Osteoblast (primary cell): ENCODE measurements around the gene CACNA1I. TPM values are rescaled to one million over a fixed set of nuclear protein-coding genes. Genes with fewer than 3 reads are reported as not detected.

Source experiments
- DNase-seq: peaks from one replicate; pipeline ENCODE4 v3.0.0; 2011; ENCODE audit warnings: low spot score, mixed read lengths; ENCODE audit not compliant: insufficient read length; ENCODE audit errors: missing footprints
- H2AFZ ChIP-seq: 2 replicates; pipeline ENCODE4 v1.6.0; 2011; ENCODE audit warnings: mild to moderate bottlenecking, low read length
- H3K27ac ChIP-seq: 2 replicates; pipeline ENCODE4 v1.5.1; 2011; ENCODE audit warnings: mild to moderate bottlenecking, low read depth, low read length, moderate library complexity
- H3K27me3 ChIP-seq: 2 replicates; pipeline ENCODE4 v1.6.0; 2012; ENCODE audit warnings: mild to moderate bottlenecking, control low read depth, inconsistent platforms, low read length, moderate library complexity; ENCODE audit not compliant: insufficient read depth
- H3K36me3 ChIP-seq: 2 replicates; pipeline ENCODE4 v1.5.1; 2011; ENCODE audit warnings: mild to moderate bottlenecking, low read length, control low read depth, moderate library complexity; ENCODE audit not compliant: insufficient read depth
- H3K4me1 ChIP-seq: 2 replicates; pipeline ENCODE4 v1.5.1; 2011; ENCODE audit warnings: mild to moderate bottlenecking, low read length, control low read depth, moderate library complexity; ENCODE audit not compliant: insufficient read depth
- H3K4me2 ChIP-seq: 2 replicates; pipeline ENCODE4 v1.6.0; 2011; ENCODE audit warnings: mild to moderate bottlenecking, low read length; ENCODE audit not compliant: insufficient read depth
- H3K4me3 ChIP-seq: fragments of 200-600 bp; sonication (generic); 3 replicates; pipeline ENCODE4 v1.5.1; 2012; ENCODE audit warnings: mild to moderate bottlenecking, low read length, inconsistent platforms; ENCODE audit not compliant: insufficient read depth
- H3K79me2 ChIP-seq: 2 replicates; pipeline ENCODE4 v1.6.0; 2012; ENCODE audit warnings: mild to moderate bottlenecking, low read length, control low read depth, inconsistent platforms; ENCODE audit not compliant: insufficient read depth
- H3K9me3 ChIP-seq: 2 replicates; pipeline ENCODE4 v1.5.1; 2011; ENCODE audit warnings: low read depth, low read length, control low read depth
- H4K20me1 ChIP-seq: 2 replicates; pipeline ENCODE4 v1.6.0; 2012; ENCODE audit warnings: mild to moderate bottlenecking, low read length, control low read depth; ENCODE audit not compliant: insufficient read depth
- total RNA-seq: library from RNA; depleted of rRNA; stranded (reverse); fragments of >200 nt; gene quantifications from 2 replicates; pipeline ENCODE4 v1.2.3, GENCODE V29; 2012
- TF ChIP-seq, protein P1 (sequence below): IDR thresholded peaks from 2 replicates; pipeline ENCODE4 v1.5.1; 2011; ENCODE audit warnings: mild to moderate bottlenecking, low read depth, low read length, moderate library complexity; ENCODE audit errors: extremely low read depth

The CACNA1I gene
- total RNA-seq, 1 donor, result under 0.01 TPM

DNA sequence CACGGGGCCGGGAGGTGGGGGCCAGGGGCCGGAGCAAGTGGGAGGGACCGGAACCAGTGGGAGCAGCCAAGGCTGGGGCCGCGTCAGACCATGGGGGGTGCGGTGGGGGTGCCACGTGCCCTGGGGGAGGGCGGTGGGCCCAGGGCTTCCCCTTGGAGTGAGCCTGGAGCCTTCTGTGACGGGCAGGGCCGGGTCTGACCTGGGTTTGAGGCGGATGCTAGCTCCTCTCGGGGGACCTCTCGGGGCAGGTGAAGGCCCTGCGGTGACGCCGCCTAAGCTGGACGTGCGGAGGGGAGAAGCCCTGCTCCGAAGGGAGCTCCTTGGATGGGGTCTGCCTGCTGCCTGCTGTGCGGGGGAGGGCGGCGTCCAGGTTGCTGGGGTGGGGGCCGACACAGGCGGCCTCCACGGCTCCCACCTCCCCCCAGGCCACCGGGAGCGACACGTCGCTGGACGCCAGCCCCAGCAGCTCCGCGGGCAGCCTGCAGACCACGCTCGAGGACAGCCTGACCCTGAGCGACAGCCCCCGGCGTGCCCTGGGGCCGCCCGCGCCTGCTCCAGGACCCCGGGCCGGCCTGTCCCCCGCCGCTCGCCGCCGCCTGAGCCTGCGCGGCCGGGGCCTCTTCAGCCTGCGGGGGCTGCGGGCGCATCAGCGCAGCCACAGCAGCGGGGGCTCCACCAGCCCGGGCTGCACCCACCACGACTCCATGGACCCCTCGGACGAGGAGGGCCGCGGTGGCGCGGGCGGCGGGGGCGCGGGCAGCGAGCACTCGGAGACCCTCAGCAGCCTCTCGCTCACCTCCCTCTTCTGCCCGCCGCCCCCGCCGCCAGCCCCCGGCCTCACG lies 115.0 kb downstream of the CACNA1I start:
- no peaks in the 10 kb centered on the region for H3K4me1 ChIP-seq
- no peaks in the 10 kb centered on the region for H3K9me3 ChIP-seq
- H3K27me3 ChIP-seq, result peaks cover 16% of the 10 kb centered on the region
- H3K36me3 ChIP-seq, result no peaks in the 10 kb centered on the region
- TF ChIP-seq, protein P1, sequence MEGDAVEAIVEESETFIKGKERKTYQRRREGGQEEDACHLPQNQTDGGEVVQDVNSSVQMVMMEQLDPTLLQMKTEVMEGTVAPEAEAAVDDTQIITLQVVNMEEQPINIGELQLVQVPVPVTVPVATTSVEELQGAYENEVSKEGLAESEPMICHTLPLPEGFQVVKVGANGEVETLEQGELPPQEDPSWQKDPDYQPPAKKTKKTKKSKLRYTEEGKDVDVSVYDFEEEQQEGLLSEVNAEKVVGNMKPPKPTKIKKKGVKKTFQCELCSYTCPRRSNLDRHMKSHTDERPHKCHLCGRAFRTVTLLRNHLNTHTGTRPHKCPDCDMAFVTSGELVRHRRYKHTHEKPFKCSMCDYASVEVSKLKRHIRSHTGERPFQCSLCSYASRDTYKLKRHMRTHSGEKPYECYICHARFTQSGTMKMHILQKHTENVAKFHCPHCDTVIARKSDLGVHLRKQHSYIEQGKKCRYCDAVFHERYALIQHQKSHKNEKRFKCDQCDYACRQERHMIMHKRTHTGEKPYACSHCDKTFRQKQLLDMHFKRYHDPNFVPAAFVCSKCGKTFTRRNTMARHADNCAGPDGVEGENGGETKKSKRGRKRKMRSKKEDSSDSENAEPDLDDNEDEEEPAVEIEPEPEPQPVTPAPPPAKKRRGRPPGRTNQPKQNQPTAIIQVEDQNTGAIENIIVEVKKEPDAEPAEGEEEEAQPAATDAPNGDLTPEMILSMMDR, result no peak
- no peak overlapping the region for H3K27ac ChIP-seq
- H3K4me3 ChIP-seq, result no peak overlapping the region
- no peaks in the 10 kb centered on the region for H3K79me2 ChIP-seq
- H2AFZ ChIP-seq, result no peak overlapping the region
- no peaks in the 10 kb centered on the region for H4K20me1 ChIP-seq
- DNase-seq, result peak; percentile 84
- no peak overlapping the region for H3K4me2 ChIP-seq

DNA sequence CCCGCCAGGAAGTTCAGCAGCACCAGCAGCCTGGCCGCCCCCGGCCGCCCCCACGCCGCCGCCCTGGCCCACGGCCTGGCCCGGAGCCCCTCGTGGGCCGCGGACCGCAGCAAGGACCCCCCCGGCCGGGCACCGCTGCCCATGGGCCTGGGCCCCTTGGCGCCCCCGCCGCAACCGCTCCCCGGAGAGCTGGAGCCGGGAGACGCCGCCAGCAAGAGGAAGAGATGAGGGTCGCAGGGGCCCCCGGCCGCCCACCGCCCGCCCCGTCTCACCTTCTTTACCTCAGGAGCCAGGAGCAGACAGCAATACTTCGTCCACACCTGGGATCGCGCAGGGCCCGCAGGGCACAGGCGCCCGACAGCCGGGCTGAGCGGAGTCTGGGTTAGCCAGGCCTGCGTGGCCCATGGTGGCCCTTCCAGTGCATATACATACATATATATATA lies 115.6 kb downstream of the CACNA1I start:
- H3K27ac ChIP-seq, result no peak overlapping the region
- TF ChIP-seq, protein P1, result no peak
- H3K79me2 ChIP-seq, result no peaks in the 10 kb centered on the region
- H3K4me1 ChIP-seq, result no peaks in the 10 kb centered on the region
- H3K4me3 ChIP-seq, result no peak overlapping the region
- peak; percentile 71 for DNase-seq
- H3K4me2 ChIP-seq, result no peak overlapping the region
- no peaks in the 10 kb centered on the region for H3K9me3 ChIP-seq
- H3K36me3 ChIP-seq, result no peaks in the 10 kb centered on the region
- no peaks in the 10 kb centered on the region for H4K20me1 ChIP-seq
- H2AFZ ChIP-seq, result no peak overlapping the region
- peaks cover 22% of the 10 kb centered on the region for H3K27me3 ChIP-seq

DNA sequence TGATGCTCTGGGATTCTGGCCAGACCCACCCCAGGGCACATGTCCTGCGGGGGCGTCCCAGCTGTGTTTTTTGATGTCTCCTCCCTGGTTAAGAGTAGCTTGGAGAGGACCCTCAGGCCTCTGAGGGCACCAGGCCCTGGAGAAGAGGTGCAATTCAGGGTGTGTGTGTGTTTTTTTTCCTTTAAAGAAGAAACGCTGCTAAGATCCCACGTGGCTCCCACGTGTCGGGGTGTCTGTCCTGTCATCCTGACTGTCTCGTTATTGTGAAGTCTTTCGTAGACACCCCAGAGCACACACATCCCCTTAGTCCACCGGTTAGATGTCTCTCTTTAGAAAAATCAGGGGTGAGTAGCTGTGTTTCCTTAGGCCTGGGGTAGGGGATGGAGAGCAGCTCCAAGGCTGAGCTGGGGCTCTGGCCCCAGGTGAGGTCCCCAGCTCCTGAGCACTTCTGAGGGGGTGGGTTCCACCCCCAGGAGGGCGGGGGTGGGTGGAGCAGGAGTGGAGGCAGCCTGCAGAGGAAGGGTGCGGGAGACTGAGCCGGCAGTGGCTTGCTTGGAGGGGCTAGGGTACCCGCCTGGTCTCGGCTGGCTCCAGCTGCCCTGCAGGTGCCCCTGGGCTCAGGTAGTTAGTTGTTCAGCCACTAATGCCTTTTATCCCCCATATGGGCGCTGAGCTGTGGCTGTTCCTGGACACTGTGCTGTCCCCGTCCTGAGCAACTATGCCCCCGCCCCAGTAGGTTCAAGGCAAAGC lies 116.4 kb downstream of the CACNA1I start:
- Histone ChIP-seq H3K36me3 (no peaks in the 10 kb centered on the region), H3K27ac (no peak overlapping the region), H3K4me1 (no peaks in the 10 kb centered on the region), H4K20me1 (no peaks in the 10 kb centered on the region), H3K27me3 (peaks cover 23% of the 10 kb centered on the region), H3K4me3 (no peak overlapping the region), H3K79me2 (no peaks in the 10 kb centered on the region), H3K9me3 (no peaks in the 10 kb centered on the region), H2AFZ (no peak overlapping the region), H3K4me2 (no peak overlapping the region)
- DNase-seq, result peak; percentile 84
- TF ChIP-seq, protein P1, result no peak
